Brain microvascular endothelial cell (primary cell): ENCODE results near the gene RAB24.
A peak's percentile ranks its signal among the peaks of the same experiment; 100 is the strongest.

ENCODE experiments used
- DNase-seq: peaks from one replicate; pipeline ENCODE4 v3.0.0-alpha.2; 2020
- H3K27ac ChIP-seq: fragments of 250-450 bp; sonication (Bioruptor Pico); 2 replicates; pipeline ENCODE4 v1.5.1; 2020; ENCODE audit warnings: mild to moderate bottlenecking, moderate library complexity
- H3K27me3 ChIP-seq: fragments of 250-450 bp; sonication (Bioruptor Pico); replicated peaks from 2 replicates; pipeline ENCODE4 v1.5.1; 2020; ENCODE audit warnings: mild to moderate bottlenecking
- H3K36me3 ChIP-seq: fragments of 250-450 bp; sonication (Bioruptor Pico); replicated peaks from 2 replicates; pipeline ENCODE4 v1.5.1; 2020; ENCODE audit warnings: mild to moderate bottlenecking
- H3K4me3 ChIP-seq: 2 replicates; pipeline ENCODE4 v1.5.1; 2011; ENCODE audit warnings: low read depth, mild to moderate bottlenecking, control low read depth, low read length, moderate library complexity
- CTCF ChIP-seq: IDR thresholded peaks from 2 replicates; pipeline ENCODE4 v1.5.1; 2011; ENCODE audit warnings: low read depth, mild to moderate bottlenecking, moderate library complexity, low read length, control low read depth, inconsistent platforms; ENCODE audit errors: missing control alignments
- in situ Hi-C: cut with HindIII; loops from 2 replicates; pipeline ENCODE4 v1.10.0; 2017; ENCODE audit warnings: low sequenced_read_pairs, low pct_ligation_motif_present

Gene RAB24

DNA sequence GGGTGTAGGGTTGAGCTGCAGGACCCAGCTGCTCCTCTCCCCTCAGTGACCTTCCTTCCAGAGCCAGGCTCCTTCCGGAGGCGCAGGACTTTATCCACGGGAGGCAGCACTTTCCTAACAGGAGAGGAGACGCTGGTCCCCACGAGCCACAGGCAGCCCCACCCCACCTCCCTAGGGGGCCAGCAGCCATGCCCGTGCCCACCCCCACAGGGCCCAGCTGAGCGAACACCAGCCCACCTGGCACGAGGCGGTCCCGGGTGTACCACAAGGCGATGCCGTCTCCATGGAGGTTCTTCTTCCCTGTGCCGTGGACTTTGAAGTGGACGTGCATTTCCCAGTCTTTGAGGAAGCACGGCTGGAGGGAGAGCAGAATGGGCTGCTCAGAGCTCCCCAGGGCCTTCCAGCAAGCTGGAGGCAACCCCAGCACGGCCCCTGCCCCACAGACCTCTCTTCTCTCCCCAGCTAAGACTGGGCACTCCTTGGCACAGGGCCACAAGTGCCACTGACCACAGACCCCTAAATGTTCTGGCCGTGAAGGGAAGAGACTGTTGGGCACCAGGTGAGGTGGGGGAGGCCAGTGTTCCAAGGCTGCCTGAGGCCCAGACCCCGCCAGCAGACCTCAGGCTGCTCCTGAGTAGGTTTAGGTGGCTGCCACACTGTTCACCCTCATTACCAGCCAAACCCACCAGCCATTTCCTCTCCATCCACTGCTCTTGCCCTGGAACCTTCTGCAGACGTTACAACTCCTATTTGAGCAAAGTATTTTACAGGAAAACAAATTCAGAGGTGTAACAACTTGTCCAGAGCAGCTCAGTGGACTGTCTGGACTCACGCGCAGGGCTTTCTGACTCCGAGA lies 35.0 kb upstream of the RAB24 start:
- no peak for DNase-seq
- no peak overlapping the region for H3K4me3 ChIP-seq
- TF ChIP-seq CTCF, result no peak
- H3K27me3 ChIP-seq, result no peaks in the 10 kb centered on the region
- no peak overlapping the region for H3K27ac ChIP-seq
- H3K36me3 ChIP-seq, result peaks cover 39% of the 10 kb centered on the region
- in situ Hi-C loops, result no loop called here

- TF ChIP-seq CTCF, result no peak
- Histone ChIP-seq H3K4me3 (no peak overlapping the region), H3K27ac (no peak overlapping the region), H3K27me3 (no peaks in the 10 kb centered on the region), H3K36me3 (peaks cover 45% of the 10 kb centered on the region)
- in situ Hi-C loops, result no loop called here
- no peak for DNase-seq
These were observed 33.3 kb upstream of the RAB24 start for GRCh38 chr5:177336603-177337494.

DNA sequence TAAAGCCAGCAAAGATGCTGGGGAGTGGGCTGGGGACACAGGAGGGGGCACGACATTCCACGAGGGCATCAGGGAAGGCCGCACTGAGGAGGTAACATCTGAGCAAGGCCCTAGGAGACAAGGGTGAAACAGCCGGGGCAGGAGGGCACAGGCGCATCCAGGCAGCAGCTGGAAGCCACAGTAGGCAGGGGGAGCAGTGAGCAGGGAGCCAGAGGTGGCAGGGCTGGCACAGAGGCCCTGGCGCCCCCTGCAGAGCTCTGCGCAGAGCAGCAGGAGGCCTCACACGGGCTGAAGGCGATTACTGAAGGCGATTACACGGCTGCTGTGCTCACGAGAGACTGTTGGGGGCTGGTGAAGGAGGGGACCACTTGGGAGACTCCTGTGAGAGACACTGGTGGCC lies 32.6 kb upstream of the RAB24 start:
- no peak for DNase-seq
- Histone ChIP-seq H3K36me3 (peaks cover 50% of the 10 kb centered on the region), H3K27me3 (no peaks in the 10 kb centered on the region), H3K27ac (no peak overlapping the region), H3K4me3 (no peak overlapping the region)
- peak; percentile 57 for TF ChIP-seq CTCF
- in situ Hi-C loops, result no loop called here

GRCh38 chr5:177335701-177336065 lies 32.2 kb upstream of the RAB24 start:
- Histone ChIP-seq H3K27me3 (no peaks in the 10 kb centered on the region), H3K27ac (no peak overlapping the region), H3K4me3 (no peak overlapping the region), H3K36me3 (peaks cover 50% of the 10 kb centered on the region)
- in situ Hi-C loops, result no loop called here
- no peak for TF ChIP-seq CTCF
- DNase-seq, result no peak

DNA sequence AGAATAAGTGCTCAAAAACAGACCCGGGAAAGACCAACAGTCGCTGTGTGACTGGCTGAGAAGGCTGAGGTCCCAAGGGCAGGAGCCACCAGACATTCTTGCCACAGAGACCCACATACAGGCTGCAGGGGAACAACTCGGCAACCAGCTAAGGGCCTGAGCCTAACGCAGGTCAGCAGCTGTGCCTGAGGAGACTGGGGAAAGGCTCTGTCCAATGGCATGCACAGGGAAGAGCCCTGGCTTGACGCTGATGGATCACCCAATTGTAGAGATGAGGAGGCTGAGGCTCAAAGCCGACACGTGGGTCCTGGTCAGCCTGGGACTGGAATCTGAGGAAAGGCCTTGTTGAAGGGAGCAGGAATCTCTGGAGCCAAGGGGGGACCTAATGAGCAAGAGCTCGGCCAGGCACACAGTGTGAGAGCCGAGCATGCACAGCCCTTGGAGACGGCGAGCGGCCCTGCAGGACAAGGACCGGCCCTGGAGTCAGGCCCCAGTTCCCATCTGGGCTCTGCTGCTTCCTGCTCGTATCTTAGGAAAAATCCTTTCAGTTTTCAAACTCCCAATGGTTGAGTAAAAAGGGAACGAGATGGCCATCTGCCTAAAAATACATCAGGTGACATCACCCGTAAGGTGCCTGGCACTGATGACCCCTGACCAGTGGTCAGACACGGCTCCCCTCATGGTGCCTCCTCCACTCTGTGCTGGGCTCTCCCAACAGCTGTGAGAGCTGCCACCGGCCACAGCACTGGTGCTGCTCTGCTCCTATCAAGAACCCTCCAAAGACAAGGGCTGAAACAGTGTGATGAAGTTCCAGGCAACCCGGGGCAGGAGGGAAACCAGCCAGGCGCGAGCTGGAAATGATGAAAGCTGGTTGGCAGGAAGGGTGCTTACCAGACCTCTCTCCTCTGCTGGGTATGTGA lies 31.5 kb upstream of the RAB24 start:
- no peak for TF ChIP-seq CTCF
- no peak overlapping the region for H3K4me3 ChIP-seq
- H3K27me3 ChIP-seq, result no peaks in the 10 kb centered on the region
- no peak for DNase-seq
- in situ Hi-C loops, result no loop called here
- H3K36me3 ChIP-seq, result peaks cover 55% of the 10 kb centered on the region
- H3K27ac ChIP-seq, result no peak overlapping the region
